Astrocyte (in vitro differentiated cells and primary cell): ENCODE measurements around the gene DCT.

Experiments
- CTCF ChIP-seq: IDR thresholded peaks from 2 replicates; pipeline ENCODE4 v1.5.1; 2011; ENCODE audit warnings: low read depth, mild to moderate bottlenecking, inconsistent platforms, low read length, moderate library complexity; ENCODE audit not compliant: insufficient read depth
- EZH2 ChIP-seq: IDR thresholded peaks from 2 replicates; pipeline ENCODE4 v1.6.1; 2012; ENCODE audit warnings: mild to moderate bottlenecking, low read length, inconsistent platforms; ENCODE audit not compliant: insufficient read depth

- TF ChIP-seq EZH2 (no peak), CTCF (no peak)
Measured at GRCh38 chr13:94455414-94455813, 24.1 kb downstream of the DCT start.
